Bronchial epithelial cell (primary cell): Measurements from ENCODE around the gene CYP27C1. TPM values are rescaled to one million over a fixed set of nuclear protein-coding genes. Genes with fewer than 3 reads are reported as not detected.

Experiments used
- DNase-seq: peaks from one replicate; pipeline ENCODE4 v3.0.0-alpha.2; 2010; ENCODE audit warnings: low read depth
- FAIRE-seq: peaks from 2 replicates; lab custom pipeline; 2011; peaks lifted over from hg19 to GRCh38; lab: Jason Lieb, UNC
- H3K27me3 ChIP-seq: 2 replicates; pipeline ENCODE4 v1.5.1; 2011; ENCODE audit warnings: low read length; ENCODE audit not compliant: control insufficient read depth, insufficient read depth
- H3K36me3 ChIP-seq: 2 replicates; pipeline ENCODE4 v1.5.1; 2011; ENCODE audit warnings: low read length; ENCODE audit not compliant: control insufficient read depth, insufficient read depth
- H3K4me3 ChIP-seq: 2 replicates; pipeline ENCODE4 v1.5.1; 2011; ENCODE audit warnings: mild to moderate bottlenecking, low read depth, low read length, control low read depth
- CTCF ChIP-seq: IDR thresholded peaks from 2 replicates; pipeline ENCODE4 v1.5.1; 2011; ENCODE audit warnings: mild to moderate bottlenecking, moderate library complexity, low read length, control low read depth, inconsistent platforms; ENCODE audit not compliant: insufficient read depth, severe bottlenecking
- total RNA-seq: library from RNA; depleted of rRNA; stranded (reverse); fragments of >200 nt; gene quantifications from 2 replicates; pipeline ENCODE4 v1.2.1, GENCODE V29; 2014

Gene CYP27C1
- total RNA-seq, 1 donor from 2014 or later, result 0.26 TPM

GRCh38 chr2:127193164-127193966 lies 26.7 kb downstream of the CYP27C1 start:
- FAIRE-seq (peak; percentile 13), DNase-seq (no peak)
- Histone ChIP-seq H3K27me3 (no peaks in the 10 kb centered on the region), H3K4me3 (no peak overlapping the region), H3K36me3 (no peaks in the 10 kb centered on the region)
- TF ChIP-seq CTCF, result no peak

- Histone ChIP-seq H3K4me3 (no peak overlapping the region), H3K36me3 (no peaks in the 10 kb centered on the region), H3K27me3 (no peaks in the 10 kb centered on the region)
- DNase-seq (no peak), FAIRE-seq (peak; percentile 7)
- no peak for TF ChIP-seq CTCF
Observed at GRCh38 chr2:127191331-127192219, 28.5 kb downstream of the CYP27C1 start.

- TF ChIP-seq CTCF, result no peak
- no peak for DNase-seq
- FAIRE-seq, result no peak
- no peak overlapping the region for H3K4me3 ChIP-seq
- H3K27me3 ChIP-seq, result no peaks in the 10 kb centered on the region
- H3K36me3 ChIP-seq, result no peaks in the 10 kb centered on the region
Observed at GRCh38 chr2:127188797-127189196, 31.3 kb downstream of the CYP27C1 start.

GRCh38 chr2:127187831-127188230 lies 32.3 kb downstream of the CYP27C1 start:
- H3K27me3 ChIP-seq, result no peaks in the 10 kb centered on the region
- FAIRE-seq, result no peak
- no peak for TF ChIP-seq CTCF
- no peaks in the 10 kb centered on the region for H3K36me3 ChIP-seq
- DNase-seq, result no peak
- H3K4me3 ChIP-seq, result no peak overlapping the region

GRCh38 chr2:127187081-127187775 lies 32.9 kb downstream of the CYP27C1 start:
- TF ChIP-seq CTCF, result no peak
- no peak overlapping the region for H3K4me3 ChIP-seq
- FAIRE-seq (peak; percentile 62), DNase-seq (no peak)
- H3K27me3 ChIP-seq, result no peaks in the 10 kb centered on the region
- no peaks in the 10 kb centered on the region for H3K36me3 ChIP-seq
